Measurements from ENCODE around the gene RHOG.

DNA sequence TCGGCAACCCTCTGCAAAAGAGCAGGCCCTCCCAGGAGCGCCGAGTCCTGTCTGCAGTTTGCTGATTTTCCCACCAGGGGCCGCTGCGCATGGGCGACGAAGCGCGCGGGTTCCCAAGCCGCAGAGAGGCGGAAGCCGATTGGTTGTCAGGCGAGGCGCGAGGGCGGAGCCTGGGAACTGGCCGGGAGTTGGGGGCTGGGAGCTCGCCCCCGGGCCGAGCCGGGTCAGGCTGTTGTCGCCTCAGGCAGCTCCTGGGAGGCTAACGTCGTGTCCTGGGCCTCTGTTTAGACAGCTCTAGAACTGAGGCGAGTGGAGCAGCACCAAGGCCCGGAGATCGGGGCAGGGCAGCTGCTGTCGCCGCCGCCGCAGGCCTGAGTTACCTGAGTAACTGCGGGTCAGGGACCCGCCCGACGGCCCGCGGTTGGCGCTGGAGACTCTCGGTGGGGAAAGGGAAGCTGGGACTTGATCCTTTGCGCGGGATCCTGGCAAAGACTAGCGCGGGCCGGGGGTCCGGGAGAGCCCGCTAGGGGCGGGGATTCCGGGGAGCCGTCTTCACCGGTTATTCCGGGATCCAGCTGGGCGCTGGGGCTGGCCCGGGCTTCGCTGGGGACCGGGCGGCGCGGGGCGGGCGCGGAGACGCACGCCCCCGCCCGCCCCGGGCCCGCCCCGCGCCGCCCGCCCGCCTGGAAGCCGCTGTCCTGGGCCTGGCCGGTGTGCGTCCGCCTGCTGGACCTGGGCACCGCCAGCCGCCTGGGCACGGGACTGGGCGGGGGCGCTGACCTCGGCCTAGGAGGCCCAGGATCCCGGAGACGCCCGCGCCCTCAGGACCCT lies 14.4 kb upstream of the RHOG start, which contains the start of gene STIM1:
- TF ChIP-seq, protein P1, sequence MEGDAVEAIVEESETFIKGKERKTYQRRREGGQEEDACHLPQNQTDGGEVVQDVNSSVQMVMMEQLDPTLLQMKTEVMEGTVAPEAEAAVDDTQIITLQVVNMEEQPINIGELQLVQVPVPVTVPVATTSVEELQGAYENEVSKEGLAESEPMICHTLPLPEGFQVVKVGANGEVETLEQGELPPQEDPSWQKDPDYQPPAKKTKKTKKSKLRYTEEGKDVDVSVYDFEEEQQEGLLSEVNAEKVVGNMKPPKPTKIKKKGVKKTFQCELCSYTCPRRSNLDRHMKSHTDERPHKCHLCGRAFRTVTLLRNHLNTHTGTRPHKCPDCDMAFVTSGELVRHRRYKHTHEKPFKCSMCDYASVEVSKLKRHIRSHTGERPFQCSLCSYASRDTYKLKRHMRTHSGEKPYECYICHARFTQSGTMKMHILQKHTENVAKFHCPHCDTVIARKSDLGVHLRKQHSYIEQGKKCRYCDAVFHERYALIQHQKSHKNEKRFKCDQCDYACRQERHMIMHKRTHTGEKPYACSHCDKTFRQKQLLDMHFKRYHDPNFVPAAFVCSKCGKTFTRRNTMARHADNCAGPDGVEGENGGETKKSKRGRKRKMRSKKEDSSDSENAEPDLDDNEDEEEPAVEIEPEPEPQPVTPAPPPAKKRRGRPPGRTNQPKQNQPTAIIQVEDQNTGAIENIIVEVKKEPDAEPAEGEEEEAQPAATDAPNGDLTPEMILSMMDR (IDR thresholded peaks at IDR 0.05): peak; percentile 96 to 99 (median 99)
- TF ChIP-seq POLR2A (IDR thresholded peaks at IDR 0.05): peak in 2 of 3 donors; percentile 88 to 90
